ENCODE data around the gene KRT39. TPM values are rescaled to one million over a fixed set of nuclear protein-coding genes. Genes with fewer than 3 reads are reported as not detected.

KRT39 gene
- total and polyA plus RNA-seq, 10 of the 15 experiments (the other 5 are each of a cell fraction or from before 2014, with no cell fraction given), result not detected

- no peak for FAIRE-seq
- ChIA-PET CTCF (no interaction called here), POLR2A (no interaction called here)
Measured at GRCh38 chr17:40992666-40993065, 25.9 kb upstream of the KRT39 start.

More at GRCh38 chr17:40992666-40993065, 25.9 kb upstream of the KRT39 start:
- no peak overlapping the region for H3K4me2 ChIP-seq (ENCODE audit: control insufficient read depth, insufficient read depth)
- H3K27ac ChIP-seq (ENCODE audit: control insufficient read depth, insufficient read depth), result no peak overlapping the region
- DNase-seq (ENCODE audit: low read depth, low spot score) (no peak), ATAC-seq (no peak)
- no peak for TF ChIP-seq NR2C2 (IDR thresholded peaks at IDR 0.05; ENCODE audit: borderline replicate concordance, control insufficient read depth, insufficient read length, low read depth)
- TF ChIP-seq RBBP5 (conservative IDR thresholded peaks at IDR 0.05), result no peak
- TF ChIP-seq NFYB (IDR thresholded peaks at IDR 0.05; ENCODE audit: insufficient read depth, low read depth, low read length), result no peak
- TF ChIP-seq TCF7 (IDR thresholded peaks at IDR 0.05; ENCODE audit: borderline replicate concordance), result no peak
- TF ChIP-seq CREM (IDR thresholded peaks at IDR 0.05; ENCODE audit: low read depth), result no peak
- no peak for TF ChIP-seq REST (IDR thresholded peaks at IDR 0.05; ENCODE audit: low read depth, low read length)
- TF ChIP-seq WRNIP1 (IDR thresholded peaks at IDR 0.05; ENCODE audit: borderline replicate concordance, low read depth, low read length), result no peak
- TF ChIP-seq ZNF622 (IDR thresholded peaks at IDR 0.05), result no peak
- peaks cover 0 to 8% of the 10 kb centered on the region in 2 experiments; a peak in 1 of 4 replicates for H3K27me3 ChIP-seq (replicated peaks in 1 of 2; ENCODE audit: control insufficient read depth in 2 of 2, insufficient read depth in 2 of 2, low read length in 1 of 2)
- WGBS (ENCODE audit: insufficient coverage, insufficient replicate concordance, low lambda C conversion rate, missing lambda C conversion rate), result 23% methylated on average over 3 of the region's 3 CpGs
- ChIA-PET RAD21 (ENCODE audit: unreplicated experiment) (no interaction called here), SMC1A (ENCODE audit: uncharacterized antibody, unreplicated experiment) (no interaction called here)
- BruUV-seq (replicated peaks), result no TSS peak
- no peak overlapping the region for H2AFZ ChIP-seq (ENCODE audit: control insufficient read depth, low read depth, low read length)
- H3K79me2 ChIP-seq (ENCODE audit: control insufficient read depth, insufficient read depth, low read length), result no peaks in the 10 kb centered on the region
- no peak overlapping the region for H3K9ac ChIP-seq (ENCODE audit: control insufficient read depth, insufficient read depth, low read length)
- intact Hi-C loops (cut with micrococcal nuclease; ENCODE audit: unreplicated experiment) (no loop called here), in situ Hi-C loops (cut with MboI) (no loop called here)
- H3K9me3 ChIP-seq (replicated peaks; ENCODE audit: control insufficient read depth, insufficient read depth, low read length), result no peaks in the 10 kb centered on the region
- no peaks in the 10 kb centered on the region for H4K20me1 ChIP-seq (ENCODE audit: control insufficient read depth, insufficient read depth)
- no peaks in the 10 kb centered on the region for H3K36me3 ChIP-seq (ENCODE audit: control insufficient read depth in 2 of 2, insufficient read depth in 2 of 2, low read length in 1 of 2)
- no peak overlapping the region for H3K4me3 ChIP-seq
- H3K4me1 ChIP-seq (ENCODE audit: control insufficient read depth, insufficient read depth, low read length), result no peaks in the 10 kb centered on the region

All from GM12878 (cell line).